GM18517 (cell line): Measurements from ENCODE around the gene TCP11L1.
A peak's percentile ranks its signal among the peaks of the same experiment; 100 is the strongest.

Experiments used
- ATAC-seq: cut with Tn5 transposase; IDR thresholded peaks from one replicate; pipeline ENCODE4 v1.9.1; 2021; ENCODE audit warnings: mild to moderate bottlenecking, moderate library complexity; ENCODE audit not compliant: unreplicated experiment

Gene TCP11L1

DNA sequence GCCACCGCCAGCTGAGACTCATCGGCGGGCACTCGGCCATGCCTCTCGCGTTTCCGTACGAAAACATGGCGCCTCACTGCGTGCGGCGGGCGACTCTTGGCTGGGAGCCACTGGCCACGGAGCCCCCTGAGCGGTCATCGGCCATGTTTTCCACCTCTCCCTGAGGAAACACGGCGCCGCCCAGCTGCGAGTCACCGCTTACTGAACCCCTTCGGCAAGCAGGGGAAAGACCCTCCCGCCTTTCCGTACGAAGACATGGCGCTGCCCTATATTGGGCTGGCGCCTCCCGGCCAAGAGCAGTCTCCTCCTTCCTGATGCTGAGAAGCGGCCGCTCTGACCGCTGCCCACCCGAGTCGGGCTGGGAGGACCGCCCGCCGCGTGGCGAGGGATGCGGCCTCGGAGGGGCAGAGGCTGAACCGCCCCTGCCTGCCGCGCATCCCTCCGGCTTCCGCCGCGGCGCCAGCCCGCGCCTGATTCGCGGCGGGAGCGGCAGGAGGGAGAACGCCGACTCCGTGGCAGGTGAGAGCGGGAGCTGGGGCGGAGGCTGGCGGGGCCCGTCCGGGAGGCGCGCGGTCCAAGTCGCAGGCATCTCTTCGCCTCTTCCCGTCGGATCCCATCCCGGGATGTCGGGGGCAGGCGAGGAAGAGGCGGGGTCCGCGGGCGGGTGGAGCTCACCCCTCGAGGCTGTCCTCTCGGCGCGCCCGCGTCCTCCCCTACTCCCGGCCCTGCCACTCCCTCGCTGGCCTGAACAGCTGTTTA is at the start of gene TCP11L1:
Gene TCP11L1 (plus strand): TSS at position 299 of the 759 bp plus-strand sequence. CDS start 4,202 bp downstream, outside the sequence.
- ATAC-seq: peak; percentile 74

DNA sequence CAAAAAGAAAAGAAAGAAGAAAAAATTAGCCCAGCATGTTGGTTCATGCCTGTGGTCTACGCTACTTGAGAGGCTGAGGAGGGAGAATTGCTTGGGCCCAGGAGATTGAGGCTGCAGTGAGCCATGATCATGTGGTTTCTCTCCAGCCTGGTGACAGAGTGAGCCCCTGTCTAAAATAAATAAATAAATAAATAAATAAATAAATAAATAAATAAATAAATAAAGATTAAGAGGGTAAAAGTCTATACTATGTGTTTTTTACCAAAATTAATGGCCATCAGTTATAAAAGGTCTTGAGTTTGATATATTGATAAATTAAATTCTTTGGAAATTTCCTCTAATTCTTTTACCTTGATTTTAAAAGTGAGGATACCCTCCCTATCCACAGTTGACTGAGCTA is 48.9 kb upstream of the TCP11L1 start:
- no peak for ATAC-seq

DNA sequence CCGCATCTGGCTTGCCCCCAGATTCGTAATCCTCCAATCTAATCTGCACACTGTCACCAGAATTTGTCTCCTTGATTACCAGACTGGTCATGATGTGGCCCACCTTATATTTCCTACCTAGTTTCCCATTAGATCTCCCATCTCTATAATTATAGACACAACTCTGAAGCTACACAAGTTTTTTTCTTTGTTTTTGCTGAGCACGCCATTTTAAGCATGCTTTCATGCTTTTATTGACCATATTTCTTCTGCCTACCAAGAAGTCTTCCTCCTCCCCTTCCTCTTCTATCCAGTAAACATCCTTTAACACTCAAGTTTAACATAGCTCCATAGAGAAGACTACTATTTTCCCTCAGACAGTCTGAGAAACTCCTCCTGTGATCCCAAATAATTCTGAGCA is 47.9 kb upstream of the TCP11L1 start:
- ATAC-seq: no peak

DNA sequence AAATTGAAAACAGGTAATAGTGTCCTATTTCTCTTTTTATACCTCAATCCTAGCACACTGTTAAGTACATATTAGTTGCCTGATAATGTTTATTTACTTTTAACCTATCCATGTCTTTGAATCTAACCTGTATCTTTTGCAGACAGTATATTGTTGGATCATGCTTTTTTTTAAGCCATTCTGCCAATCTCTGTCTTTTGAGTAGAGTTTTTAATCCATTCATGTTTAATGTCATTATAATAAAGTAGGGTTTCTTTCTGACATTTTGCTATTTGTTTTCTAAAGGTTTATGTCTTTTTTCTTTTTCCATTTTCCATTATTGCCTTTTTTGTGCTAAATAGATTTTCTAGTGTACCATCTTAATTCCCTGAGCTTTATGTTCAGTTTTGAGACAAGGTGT is 47.5 kb upstream of the TCP11L1 start:
- no peak for ATAC-seq

GRCh38 chr11:33000181-33000580 is 39.2 kb upstream of the TCP11L1 start:
- ATAC-seq: no peak

GRCh38 chr11:33001281-33001680 is 38.1 kb upstream of the TCP11L1 start:
- ATAC-seq: no peak

- ATAC-seq: no peak
Measured at GRCh38 chr11:33001751-33002542, 37.4 kb upstream of the TCP11L1 start.

DNA sequence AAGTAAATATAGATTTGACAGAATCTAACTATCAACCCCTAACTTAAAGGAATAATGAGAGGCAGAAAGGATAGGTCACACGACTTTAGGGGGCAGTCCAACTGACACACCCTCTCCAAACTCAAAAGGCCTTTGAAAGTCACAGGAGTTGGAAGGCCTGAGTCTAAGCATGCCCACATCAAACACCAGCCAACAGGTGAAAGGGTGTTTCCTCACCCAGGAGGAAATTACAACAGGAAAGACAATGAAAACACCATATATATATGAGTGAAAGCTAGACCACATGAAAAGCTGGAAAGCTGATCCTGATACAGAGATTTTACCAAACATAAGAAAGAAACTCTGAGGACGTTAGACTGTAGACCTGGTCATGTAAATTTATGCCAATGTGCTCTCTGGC is 34.2 kb upstream of the TCP11L1 start:
- no peak for ATAC-seq

GRCh38 chr11:33006010-33006409 is 33.4 kb upstream of the TCP11L1 start:
- no peak for ATAC-seq

- no peak for ATAC-seq
Measured at GRCh38 chr11:33013755-33014154, 25.6 kb upstream of the TCP11L1 start.

DNA sequence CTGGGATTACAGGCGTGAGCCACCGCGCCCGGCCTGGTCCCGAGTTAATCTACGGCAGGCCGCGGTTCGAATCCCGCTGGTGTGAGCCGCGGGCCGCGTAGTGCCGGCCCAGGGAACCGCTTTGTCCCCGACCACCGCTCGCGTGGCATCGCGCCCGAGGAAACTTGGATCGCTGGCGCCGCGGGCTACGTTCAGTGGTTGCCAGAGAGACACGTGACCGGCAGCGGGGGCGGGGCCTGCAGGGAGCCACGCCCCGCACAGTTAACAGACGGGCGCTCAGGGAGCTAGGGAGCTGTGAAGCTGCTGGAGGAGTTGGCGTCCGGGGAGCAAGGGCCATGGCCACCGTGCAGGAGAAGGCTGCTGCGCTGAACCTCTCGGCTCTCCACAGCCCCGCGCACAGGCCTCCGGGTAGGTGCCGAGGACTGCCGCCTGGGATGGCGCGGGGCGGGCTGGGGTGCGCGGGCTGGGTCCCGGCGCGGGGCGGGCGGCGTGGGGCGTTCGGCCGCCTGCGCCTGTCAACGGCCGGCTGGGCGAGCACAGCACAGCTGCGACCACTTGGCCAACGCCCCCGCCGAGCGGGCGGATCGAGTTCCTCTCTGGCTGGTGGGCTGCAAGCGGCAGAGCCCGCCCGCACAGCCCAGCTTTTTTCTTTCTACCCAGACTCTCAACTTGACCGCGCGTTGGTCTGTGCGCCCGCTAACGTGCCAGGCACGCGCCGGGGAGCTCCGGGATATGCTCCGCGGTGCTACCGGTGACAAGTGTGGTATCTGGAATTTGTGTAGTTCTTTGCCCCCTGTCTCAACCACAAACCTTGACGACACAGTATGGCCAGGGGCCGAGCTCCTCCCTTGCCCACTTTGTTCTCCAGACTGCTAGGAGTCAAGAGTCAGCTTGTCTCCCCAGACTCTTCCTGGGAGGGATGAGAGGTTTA is 23.5 kb upstream of the TCP11L1 start, which contains the start of gene DEPDC7:
Gene DEPDC7 (plus strand): TSS at position 258 of the 931 bp plus-strand sequence. CDS start 78 bp downstream, at position 336.
- peak; percentile 56 for ATAC-seq

GRCh38 chr11:33016654-33017053 is 22.7 kb upstream of the TCP11L1 start:
- no peak for ATAC-seq

DNA sequence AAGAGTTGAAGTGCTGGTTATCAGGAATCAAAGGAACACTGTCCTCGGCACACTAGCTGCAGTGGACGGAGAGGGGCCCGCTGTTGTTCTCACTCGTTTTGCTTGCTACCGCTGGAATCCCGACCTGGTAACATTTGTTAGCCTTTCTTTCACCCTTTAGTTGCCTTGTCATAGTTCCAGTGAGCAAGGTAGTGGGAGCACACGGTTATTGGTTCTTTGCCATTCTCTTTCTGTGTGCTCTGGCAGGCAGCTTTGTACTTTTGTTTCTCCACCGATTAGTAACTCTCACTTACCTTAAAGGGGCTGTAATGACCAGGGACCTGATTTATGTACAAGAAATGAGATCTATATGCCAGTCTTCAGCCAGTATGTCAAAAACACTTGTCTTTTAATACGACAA is 21.9 kb upstream of the TCP11L1 start:
- no peak for ATAC-seq

DNA sequence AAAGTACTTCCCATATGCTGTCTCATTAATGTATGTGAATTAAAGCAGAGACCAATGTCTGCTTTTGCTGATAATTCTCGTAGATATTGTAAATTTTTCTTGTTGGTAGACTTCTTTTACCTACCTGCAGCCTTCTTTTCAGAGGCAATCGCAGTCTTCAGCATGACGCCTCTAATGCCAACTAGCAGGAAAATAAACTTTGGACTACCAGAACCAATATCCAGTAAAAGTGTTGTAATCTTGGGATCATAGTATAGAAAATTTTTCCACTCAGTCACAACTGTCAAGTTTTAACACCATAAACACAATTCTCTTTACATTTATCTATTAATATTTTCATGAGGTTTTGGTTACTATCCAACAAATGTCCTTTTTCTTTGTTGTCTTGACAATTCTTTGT is 21.4 kb upstream of the TCP11L1 start:
- no peak for ATAC-seq

DNA sequence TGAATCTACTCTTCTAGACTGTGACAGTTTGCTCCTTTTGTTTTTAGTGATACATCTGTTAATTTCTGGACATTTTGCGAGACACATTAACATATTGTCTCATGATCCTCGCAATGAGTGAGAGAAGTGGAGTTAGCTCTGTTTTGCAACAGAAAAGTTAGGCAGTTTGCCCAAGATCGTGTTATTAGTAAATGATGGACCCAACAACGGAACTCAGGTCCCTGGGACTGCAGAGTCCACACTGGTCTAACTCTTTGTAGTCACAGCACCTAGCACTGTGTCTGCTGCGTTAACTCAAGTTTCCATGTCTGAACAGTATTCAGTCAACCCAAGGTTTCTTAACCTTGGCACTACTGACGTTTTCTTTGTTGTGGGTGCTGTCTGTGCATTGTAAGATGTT is 20.5 kb upstream of the TCP11L1 start:
- ATAC-seq: no peak

GRCh38 chr11:33021501-33021900 is 17.9 kb upstream of the TCP11L1 start:
- ATAC-seq: no peak

- ATAC-seq: no peak
Measured at GRCh38 chr11:33021937-33022336, 17.4 kb upstream of the TCP11L1 start.

GRCh38 chr11:33025339-33025722 is 14.0 kb upstream of the TCP11L1 start:
- ATAC-seq: no peak

DNA sequence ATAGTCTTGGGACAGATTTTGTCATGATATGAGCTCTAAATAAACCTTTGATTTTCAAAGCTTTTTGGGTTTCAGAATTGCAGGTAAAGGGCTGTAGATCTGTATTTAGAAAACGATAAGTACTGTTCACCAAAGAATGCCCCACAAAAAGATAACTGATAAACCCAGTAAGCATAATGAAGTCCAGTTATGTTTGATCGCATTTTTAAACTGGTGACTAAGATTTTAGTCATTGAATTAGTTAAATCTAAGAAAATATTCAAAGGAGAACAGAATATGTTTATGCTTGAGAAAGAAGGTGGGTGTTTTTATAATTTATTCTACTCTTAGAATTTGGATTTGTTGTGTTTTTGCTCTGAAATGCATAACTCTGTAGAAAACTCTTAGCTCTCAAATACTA is 12.1 kb upstream of the TCP11L1 start:
- no peak for ATAC-seq

DNA sequence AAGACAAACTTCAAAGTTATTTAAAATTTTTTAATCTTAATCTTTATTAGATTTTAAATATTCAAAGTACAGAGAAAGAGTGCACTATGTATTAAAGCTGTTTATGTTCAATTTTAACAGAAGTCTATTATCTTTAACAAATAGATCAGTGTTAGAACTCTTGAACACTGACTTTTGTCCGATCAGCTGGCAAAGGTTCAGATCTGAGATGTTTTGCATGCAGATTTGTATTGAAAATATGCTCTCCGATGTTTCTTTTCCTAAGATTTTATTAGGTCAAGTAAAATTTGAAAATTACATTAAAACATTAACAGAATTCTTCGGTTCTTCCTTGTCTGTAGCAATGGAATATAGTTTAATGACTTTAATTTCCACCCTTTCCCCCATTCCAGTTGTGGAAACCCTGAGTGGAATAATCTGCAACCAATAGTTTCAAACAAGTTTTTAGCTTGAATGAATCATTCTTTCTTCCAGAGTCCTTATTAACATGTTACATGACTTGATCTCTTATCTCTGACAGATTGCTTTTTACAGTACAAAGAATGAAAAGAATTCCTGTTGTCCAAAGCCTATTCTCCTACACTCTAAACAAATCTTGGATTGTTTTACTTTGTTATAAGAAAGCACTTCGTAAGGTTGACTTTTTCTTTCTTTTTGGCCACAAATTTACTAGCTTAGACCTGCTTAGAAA is 11.4 kb upstream of the TCP11L1 start:
- ATAC-seq: no peak

DNA sequence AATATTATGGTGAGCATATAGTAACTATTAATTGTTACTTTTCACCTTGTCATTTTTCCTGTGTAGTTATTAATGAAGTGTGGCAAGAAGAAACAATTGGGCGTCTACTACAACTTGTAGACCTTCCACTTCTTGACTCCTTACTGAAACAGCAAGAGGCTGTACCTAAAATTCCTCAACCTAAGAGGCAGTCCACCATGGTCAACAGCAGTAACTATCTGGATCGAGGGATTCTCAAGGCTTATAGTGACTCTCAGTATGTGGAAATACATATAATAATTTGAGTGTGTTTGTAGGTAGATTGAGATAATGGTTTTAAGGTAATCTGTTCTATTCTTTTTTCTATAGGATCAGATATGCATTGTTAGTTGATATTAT is 10.8 kb upstream of the TCP11L1 start:
- ATAC-seq: no peak
